IPS-20b (cell line): ENCODE measurements around the gene MTERF4.
"Not testable (repeated sequence)": the region's sequence is repeated elsewhere in the genome, so short reads cannot be mapped to it uniquely, and the experiment has no call there.

Experiments used
- H3K27ac ChIP-seq: one replicate; pipeline ENCODE4 v1.5.1; 2013; ENCODE audit warnings: low read length
- H3K27me3 ChIP-seq: 2 replicates; pipeline ENCODE4 v1.6.1; 2013; ENCODE audit warnings: mild to moderate bottlenecking, low read length, inconsistent platforms; ENCODE audit not compliant: insufficient read depth
- H3K36me3 ChIP-seq: 2 replicates; pipeline ENCODE4 v1.6.1; 2013; ENCODE audit warnings: low read depth, mild to moderate bottlenecking, inconsistent platforms, low read length, moderate library complexity; ENCODE audit not compliant: insufficient read depth
- H3K4me1 ChIP-seq: 2 replicates; pipeline ENCODE4 v1.6.1; 2013; ENCODE audit warnings: mild to moderate bottlenecking, control low read depth, inconsistent platforms, low read length, moderate library complexity; ENCODE audit not compliant: insufficient read depth
- H3K4me3 ChIP-seq: 2 replicates; pipeline ENCODE4 v1.5.1; 2013; ENCODE audit warnings: mild to moderate bottlenecking, low read length, inconsistent platforms
- H3K9ac ChIP-seq: 2 replicates; pipeline ENCODE4 v1.6.1; 2013; ENCODE audit warnings: low read depth, mild to moderate bottlenecking, inconsistent platforms, low read length, moderate library complexity
- H3K9me3 ChIP-seq: 2 replicates; pipeline ENCODE4 v1.6.1; 2013; ENCODE audit warnings: mild to moderate bottlenecking, low read depth, low read length, inconsistent platforms; ENCODE audit not compliant: insufficient read depth

The MTERF4 gene

GRCh38 chr2:241109210-241110088 is 7.4 kb upstream of the MTERF4 start:
- H3K9ac ChIP-seq: no peak overlapping the region
- peaks cover 40% of the 10 kb centered on the region for H3K36me3 ChIP-seq
- H3K4me3 ChIP-seq: no peak overlapping the region

GRCh38 chr2:241108271-241109209 is 6.5 kb upstream of the MTERF4 start:
- Histone ChIP-seq H3K27me3 (no peaks in the 10 kb centered on the region), H3K4me1 (no peaks in the 10 kb centered on the region; the same call in 1 of the 2 replicates), H3K27ac (no peak overlapping the region), H3K36me3 (peaks cover 31% of the 10 kb centered on the region), H3K9ac (no peak overlapping the region), H3K4me3 (no peak overlapping the region), H3K9me3 (no peaks in the 10 kb centered on the region)

More at GRCh38 chr2:241109210-241110088, 7.4 kb upstream of the MTERF4 start:
- no peaks in the 10 kb centered on the region for H3K27me3 ChIP-seq
- H3K4me1 ChIP-seq: no peaks in the 10 kb centered on the region
- no peak overlapping the region for H3K27ac ChIP-seq
- H3K9me3 ChIP-seq: no peaks in the 10 kb centered on the region

- no peak overlapping the region for H3K4me3 ChIP-seq
- no peak overlapping the region for H3K9ac ChIP-seq
- peaks cover 6% of the 10 kb centered on the region; the same call in 1 of the 2 replicates for H3K4me1 ChIP-seq
- no peak overlapping the region for H3K27ac ChIP-seq
- H3K9me3 ChIP-seq: no peaks in the 10 kb centered on the region
- peaks cover 23% of the 10 kb centered on the region for H3K36me3 ChIP-seq
- H3K27me3 ChIP-seq: no peaks in the 10 kb centered on the region
Measured at GRCh38 chr2:241107031-241107783, 5.1 kb upstream of the MTERF4 start.

- Histone ChIP-seq H3K27me3 (no peaks in the 10 kb centered on the region), H3K9ac (no peak overlapping the region), H3K9me3 (no peaks in the 10 kb centered on the region), H3K4me1 (peaks cover 6% of the 10 kb centered on the region; the same call in 1 of the 2 replicates), H3K36me3 (peaks cover 21% of the 10 kb centered on the region), H3K27ac (no peak overlapping the region), H3K4me3 (no peak overlapping the region)
Measured at GRCh38 chr2:241105641-241106040, 3.6 kb upstream of the MTERF4 start.

DNA sequence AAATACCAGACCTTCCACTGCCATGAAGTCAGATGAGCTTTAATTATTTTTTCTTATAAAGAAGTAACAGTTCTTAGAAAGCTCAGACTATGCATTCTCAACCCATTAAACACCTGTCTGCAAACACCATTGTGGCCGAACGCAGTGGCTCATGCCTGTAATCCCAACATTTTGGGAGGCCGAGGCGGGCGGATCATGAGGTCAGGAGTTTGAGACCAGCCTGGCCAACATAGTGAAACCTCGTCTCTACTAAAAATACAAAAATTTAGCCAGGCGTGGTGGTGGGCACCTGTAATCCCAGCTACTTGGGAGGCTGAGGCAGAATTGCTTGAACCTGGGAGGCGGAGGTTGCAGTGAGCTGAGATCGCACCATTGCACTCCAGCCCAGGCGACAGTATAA is 2.5 kb upstream of the MTERF4 start:
- H3K27me3 ChIP-seq, H3K4me1 ChIP-seq, H3K9ac ChIP-seq: not testable (repeated sequence)

GRCh38 chr2:241103176-241103595 is 1.1 kb upstream of the MTERF4 start:
- H3K9ac ChIP-seq: peak overlapping the region; percentile 95
- peaks cover 35% of the 10 kb centered on the region for H3K36me3 ChIP-seq
- no peak overlapping the region for H3K27ac ChIP-seq
- H3K27me3 ChIP-seq: no peaks in the 10 kb centered on the region
- peak overlapping the region; percentile 97 for H3K4me3 ChIP-seq
- peaks cover 6% of the 10 kb centered on the region; the same call in 1 of the 2 replicates for H3K4me1 ChIP-seq
- no peaks in the 10 kb centered on the region for H3K9me3 ChIP-seq

More for the DNA sequence above, 2.5 kb upstream of the MTERF4 start:
- not testable (repeated sequence) for H3K9me3 ChIP-seq, H3K27ac ChIP-seq, H3K4me3 ChIP-seq
- peaks cover 29% of the 10 kb centered on the region for H3K36me3 ChIP-seq

DNA sequence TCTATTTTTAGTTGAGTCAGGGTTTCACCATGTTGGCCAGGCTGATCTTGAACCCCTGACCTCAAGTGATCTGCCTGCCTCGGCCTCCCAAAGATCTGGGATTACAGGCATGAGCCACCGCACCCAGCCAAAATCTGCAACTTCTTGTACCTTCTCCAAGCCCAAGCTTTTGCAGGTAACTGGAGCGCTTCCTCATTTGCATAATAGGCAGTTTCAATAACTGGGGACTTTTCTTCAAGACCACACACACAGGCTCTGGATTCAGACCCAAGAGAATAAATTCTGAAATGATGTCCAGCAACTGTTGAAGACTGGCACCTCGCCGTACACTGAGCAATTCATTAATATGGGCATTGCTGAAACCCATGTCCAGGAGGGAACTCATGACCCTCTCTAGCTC is 2.8 kb downstream of the MTERF4 start:
- H3K4me3 ChIP-seq: no peak overlapping the region
- H3K9me3 ChIP-seq: no peaks in the 10 kb centered on the region
- H3K4me1 ChIP-seq: peaks cover 11% of the 10 kb centered on the region; the same call in 1 of the 2 replicates
- no peaks in the 10 kb centered on the region for H3K27me3 ChIP-seq
- no peak overlapping the region for H3K9ac ChIP-seq
- H3K36me3 ChIP-seq: peaks cover 54% of the 10 kb centered on the region
- no peak overlapping the region for H3K27ac ChIP-seq

- H3K36me3 ChIP-seq: peaks cover 73% of the 10 kb centered on the region
Measured at GRCh38 chr2:241096979-241097378, 5.1 kb downstream of the MTERF4 start.

DNA sequence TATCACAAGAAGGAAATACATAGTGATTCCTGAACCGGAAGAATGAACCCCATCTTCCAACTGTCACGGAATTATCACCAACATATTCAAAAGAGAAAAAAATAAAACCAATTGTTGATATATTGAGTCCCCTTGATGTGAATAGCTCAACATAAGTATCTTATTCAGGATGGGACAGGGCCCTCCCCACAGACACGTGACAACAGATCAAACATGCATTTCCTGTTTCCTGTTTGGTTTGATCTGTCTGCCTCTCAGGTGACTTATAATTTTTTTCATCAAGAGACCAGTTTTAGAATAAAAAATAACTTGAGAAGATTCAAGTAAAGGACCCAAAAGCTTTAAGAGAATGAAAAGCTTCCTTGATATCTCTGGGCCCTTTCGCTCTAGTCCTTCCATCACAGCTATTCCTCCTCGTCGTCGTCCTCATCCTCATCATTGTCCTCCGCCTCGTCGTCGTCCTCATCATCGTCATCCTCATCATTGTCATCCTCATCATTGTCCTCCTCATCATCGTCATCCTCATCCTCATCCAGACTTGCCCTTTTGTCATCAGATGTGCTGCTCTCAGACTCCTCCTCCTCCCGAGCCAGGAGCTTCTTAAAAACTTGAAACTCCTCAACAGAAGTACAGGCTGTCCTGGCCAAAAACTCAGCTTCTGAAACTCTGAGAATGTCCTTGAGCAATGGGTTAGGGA is 6.3 kb downstream of the MTERF4 start:
- Histone ChIP-seq H3K4me1 (peaks cover 11% of the 10 kb centered on the region), H3K9me3 (no peaks in the 10 kb centered on the region), H3K27me3 (no peaks in the 10 kb centered on the region), H3K27ac (no peak overlapping the region), H3K4me3 (no peak overlapping the region), H3K36me3 (peaks cover 83% of the 10 kb centered on the region), H3K9ac (no peak overlapping the region)

More at GRCh38 chr2:241096979-241097378, 5.1 kb downstream of the MTERF4 start:
- peaks cover 11% of the 10 kb centered on the region for H3K4me1 ChIP-seq
- no peak overlapping the region for H3K4me3 ChIP-seq
- no peak overlapping the region for H3K27ac ChIP-seq
- no peaks in the 10 kb centered on the region for H3K9me3 ChIP-seq
- no peak overlapping the region for H3K9ac ChIP-seq
- no peaks in the 10 kb centered on the region for H3K27me3 ChIP-seq

DNA sequence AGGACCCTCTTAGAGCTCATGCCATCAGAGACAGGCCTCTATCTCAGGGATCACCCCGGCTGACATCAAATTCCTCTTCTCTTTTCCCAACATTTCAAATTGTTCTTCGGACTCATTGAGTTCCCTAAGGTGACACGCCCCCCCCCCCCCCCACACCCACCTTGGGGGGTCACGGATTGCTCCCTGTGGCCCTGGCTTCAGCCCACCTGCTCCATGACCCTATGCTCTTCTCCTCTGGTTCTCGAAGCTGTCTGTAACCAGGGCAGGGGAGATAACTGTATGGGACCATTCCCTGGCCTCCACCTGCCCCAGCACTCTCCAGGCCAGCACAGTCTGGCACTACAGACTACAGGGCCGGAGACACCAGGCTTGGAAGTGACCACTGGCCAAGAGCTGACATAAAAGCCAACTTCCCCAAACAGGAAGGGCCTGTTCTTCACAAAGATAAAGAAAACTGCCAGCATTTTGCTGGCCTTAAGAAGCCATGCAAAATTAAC is 7.1 kb downstream of the MTERF4 start:
- Histone ChIP-seq H3K4me3 (no peak overlapping the region), H3K27me3 (no peaks in the 10 kb centered on the region), H3K4me1 (peaks cover 11% of the 10 kb centered on the region), H3K9me3 (no peaks in the 10 kb centered on the region), H3K9ac (peak overlapping the region; percentile 33; the same call in 1 of the 2 replicates), H3K36me3 (peaks cover 85% of the 10 kb centered on the region), H3K27ac (no peak overlapping the region)
